HG02588 (cell line): ENCODE measurements around the gene MED9.

ENCODE experiments used
- ATAC-seq: cut with Tn5 transposase; IDR thresholded peaks from one replicate; pipeline ENCODE4 v1.9.1; 2021; ENCODE audit warnings: mild to moderate bottlenecking, moderate library complexity; ENCODE audit not compliant: unreplicated experiment

Gene MED9

GRCh38 chr17:17532991-17533390, 56.2 kb downstream of the MED9 start:
- ATAC-seq = no peak

- no peak for ATAC-seq
These were observed 57.2 kb downstream of the MED9 start for GRCh38 chr17:17533901-17534441.

- ATAC-seq = no peak
These were observed 59.2 kb downstream of the MED9 start for GRCh38 chr17:17535957-17536356.

- no peak for ATAC-seq
These were observed 59.9 kb downstream of the MED9 start for GRCh38 chr17:17536702-17537101.

GRCh38 chr17:17537311-17538099, 60.7 kb downstream of the MED9 start:
- ATAC-seq = no peak

GRCh38 chr17:17538417-17539391, 61.9 kb downstream of the MED9 start:
- ATAC-seq = no peak

GRCh38 chr17:17539591-17539990, 62.8 kb downstream of the MED9 start:
- no peak for ATAC-seq

GRCh38 chr17:17540278-17540906, 63.6 kb downstream of the MED9 start:
- ATAC-seq = no peak

GRCh38 chr17:17540935-17541639, 64.3 kb downstream of the MED9 start:
- ATAC-seq = no peak

GRCh38 chr17:17541640-17542001, 64.8 kb downstream of the MED9 start:
- ATAC-seq = no peak
